Stimulated activated CD4-positive, alpha-beta T cell treated with anti-CD3 and anti-CD28 coated beads, TNF-alpha, amount 100 ng/mL, for 4 hours (primary cell): ENCODE data around the gene SRRM4.

ENCODE experiments used
- DNase-seq, 3 experiments: peaks; one replicate each; pipeline ENCODE4 v3.0.0-alpha.2; 2020; ENCODE audit warnings: low read depth in 3 of 3

SRRM4 gene

DNA sequence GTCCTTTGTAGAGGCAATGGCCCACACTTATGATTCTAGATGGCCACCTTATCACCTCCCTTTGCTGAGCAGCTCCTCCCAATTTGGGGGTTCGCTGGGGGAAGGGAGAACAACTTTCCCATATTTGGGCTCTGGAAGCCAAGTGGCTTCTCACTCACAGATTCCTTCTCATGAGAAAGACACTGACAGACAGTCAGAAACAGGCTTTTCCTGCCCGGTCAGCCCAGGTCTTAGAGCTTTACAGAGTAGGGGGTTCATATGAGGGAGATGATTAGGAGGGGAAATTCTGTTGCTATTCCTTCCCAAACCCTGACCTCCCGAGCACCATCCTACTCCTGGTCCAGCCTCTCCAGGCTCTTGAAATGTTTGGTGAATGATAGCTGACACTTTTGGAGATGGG is 137.3 kb downstream of the SRRM4 start:
- DNase-seq = no peak

DNA sequence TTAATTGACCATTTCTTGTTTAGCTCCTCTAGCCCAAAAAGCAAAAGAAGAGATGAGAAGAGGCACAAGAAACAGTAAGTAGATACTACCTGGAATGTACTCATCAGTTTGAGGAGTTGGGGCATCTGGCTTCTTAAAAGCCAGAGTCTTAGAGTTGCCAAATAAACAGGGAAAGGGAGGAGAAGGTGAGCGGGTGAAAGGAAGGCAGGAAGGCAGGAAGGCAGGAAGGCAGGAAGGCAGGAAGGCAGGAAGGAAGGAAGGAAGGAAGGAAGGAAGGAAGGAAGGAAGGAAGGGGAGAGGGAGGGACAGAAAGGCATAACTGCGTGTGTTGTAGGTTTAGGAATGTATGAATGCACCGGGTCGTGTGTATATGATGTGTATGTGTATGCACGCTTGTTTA is 140.7 kb downstream of the SRRM4 start:
- DNase-seq = no peak

DNA sequence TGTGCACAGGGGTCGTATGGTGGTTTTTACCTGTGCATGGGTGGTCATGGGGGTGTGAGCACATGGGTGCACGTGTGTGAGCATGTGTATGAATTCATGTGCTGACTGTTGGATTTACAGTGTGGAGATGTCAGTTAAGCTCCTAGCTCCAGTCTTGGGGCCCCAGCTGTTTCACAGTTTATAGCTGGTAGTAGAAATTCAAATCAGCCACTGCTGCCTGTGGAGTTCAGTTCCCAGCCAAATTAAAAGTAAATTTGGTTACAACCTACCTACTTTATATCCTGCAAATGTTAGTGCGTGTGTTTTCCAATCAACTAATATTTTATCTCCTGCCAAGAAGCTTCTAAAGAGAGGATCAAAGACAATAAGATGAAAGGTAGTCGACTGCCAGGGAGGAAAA is 141.4 kb downstream of the SRRM4 start:
- DNase-seq = no peak

DNA sequence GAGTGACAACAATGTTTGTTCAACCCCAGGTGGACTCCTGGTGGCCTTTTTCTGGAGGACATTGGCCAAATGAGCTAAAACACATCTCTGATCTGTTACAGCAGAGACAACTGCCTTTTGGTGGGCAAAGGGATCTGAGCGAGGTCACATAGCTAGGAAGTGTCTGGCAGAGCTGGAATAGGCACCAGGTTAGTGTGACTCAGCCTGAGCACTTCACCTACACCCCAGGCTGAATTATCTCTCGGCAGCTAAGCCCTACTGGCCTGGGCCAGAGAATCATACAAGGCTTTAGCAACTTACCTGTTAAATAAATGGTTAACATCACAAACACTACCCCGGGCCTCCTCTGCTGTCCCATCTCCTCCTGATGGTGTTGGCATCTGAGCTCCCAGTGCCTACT is 147.2 kb downstream of the SRRM4 start:
- no peak for DNase-seq

DNA sequence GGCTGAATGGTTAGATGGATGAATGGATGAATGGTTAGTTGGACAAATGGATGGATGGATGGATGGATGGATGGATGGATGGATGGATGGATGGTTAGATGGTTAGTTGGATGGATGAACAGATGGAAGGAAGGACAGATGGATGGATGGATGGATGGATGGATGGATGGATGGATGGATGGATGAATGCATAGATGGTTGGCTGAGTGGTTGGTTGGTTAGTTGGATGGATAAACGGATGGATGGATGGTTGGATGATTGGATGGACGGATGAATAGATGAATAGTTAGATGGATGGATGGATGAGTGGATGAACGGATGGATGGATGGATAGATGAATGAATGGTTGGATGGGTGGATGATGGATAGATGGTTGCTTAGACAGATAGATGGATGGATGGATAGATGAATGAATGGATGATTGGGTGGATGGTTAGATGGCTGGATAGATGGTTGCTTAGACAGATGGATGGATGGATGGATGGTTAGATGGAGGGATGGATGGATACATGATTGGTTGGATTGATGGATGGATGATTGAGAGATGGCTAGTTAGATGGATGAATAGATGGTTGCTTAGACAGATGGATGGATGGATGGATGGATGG is 148.6 kb downstream of the SRRM4 start:
- DNase-seq = no peak

DNA sequence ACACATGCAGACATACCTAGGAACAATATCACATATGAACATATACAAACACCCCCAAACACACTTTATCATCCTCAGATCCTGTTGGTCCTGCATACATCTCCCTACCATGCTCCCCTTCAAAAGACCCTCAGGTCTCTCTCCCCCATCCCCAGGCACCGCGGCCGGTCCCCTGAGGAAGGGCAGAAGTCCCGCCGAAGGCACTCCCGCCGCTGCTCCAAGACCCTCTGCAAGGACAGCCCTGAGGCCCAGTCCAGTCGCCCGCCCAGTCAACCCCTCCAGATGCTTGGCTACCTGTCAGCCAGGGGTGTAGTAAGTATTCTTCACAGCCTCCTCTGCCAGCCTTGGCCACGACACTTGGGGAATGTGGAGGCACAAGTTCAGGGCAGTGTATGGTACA is 149.2 kb downstream of the SRRM4 start:
- no peak for DNase-seq

DNA sequence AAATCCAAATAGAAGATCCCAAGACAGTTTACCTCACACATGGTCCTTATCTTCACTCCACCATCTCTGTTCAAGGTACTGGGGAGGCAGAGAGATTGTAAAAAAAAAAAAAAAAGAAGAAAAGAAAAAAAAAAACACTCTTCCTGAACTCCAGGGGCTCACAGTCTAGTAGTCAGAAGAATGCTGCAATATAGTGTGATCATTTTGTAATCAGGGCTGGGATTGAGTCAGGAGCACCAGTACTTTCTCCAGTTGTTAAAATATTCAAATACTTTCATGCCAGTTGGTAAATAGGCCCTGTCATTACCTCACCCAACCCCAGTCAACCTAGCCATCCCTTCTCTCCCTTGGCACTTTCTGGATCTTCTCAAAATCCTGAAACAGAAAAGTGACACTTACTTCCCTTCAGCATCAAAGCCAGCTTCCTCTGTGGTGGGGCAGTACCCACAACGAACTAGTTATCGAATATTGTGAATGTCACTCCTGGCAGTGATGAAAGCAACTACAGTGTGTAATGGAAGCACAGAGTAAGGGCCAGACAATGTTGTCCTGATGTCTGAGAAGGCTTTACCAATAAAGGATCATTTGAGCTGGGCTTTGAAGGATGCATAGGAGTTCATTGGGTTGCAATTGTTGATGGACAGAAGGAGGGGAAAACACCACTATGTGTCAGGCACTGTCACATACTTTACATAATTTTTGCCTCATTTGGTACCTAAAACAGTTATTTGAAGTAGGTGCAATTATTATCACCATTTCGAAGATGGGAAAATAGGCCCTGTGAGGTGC is 153.1 kb downstream of the SRRM4 start:
- DNase-seq = no peak

DNA sequence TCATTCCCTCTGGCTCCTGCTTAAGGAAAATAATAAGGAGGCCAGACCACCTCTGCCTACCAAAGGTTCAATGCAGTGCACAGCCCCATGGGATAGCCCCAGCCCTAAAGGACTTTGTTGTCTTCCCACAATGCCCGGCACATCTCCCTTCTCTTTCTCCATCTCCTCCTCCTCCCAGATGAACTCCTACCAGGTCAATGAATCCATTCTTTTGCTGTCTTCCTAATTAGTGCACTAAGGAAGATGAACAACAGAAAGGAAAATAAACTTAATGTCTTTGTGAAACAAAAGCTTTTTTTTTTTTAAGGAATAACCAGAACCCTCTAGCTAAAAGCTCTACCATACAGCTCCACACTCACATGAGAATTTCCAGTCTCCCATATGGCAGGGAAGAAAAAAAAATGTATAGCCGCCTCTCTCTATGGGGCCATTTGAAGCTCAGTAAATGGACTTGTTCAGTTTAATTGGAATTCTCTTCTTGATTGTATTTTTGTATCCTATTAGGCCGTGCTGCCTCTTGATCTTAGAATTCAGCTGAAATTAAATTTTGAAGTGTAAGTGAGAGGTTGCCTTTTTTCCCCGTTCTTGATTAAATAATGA is 155.6 kb downstream of the SRRM4 start:
- no peak for DNase-seq

DNA sequence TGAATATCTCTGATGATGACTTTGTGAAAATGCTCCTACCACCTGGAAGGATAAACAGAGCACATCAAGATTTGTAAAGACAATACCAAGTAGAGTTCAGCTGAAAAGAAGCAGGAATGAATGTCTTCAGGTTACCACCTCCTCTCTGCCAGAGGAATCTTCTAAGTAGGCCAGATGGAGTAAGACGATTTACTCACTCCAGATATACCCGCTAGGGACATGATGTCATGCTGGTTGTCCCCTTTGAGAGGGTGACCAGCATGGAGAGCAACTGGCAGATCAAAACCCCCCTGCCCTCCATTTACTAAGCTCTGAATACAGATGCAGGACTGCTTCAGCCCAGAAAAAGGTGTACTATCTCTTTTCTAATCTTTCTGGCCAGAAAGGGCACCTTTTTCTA is 158.1 kb downstream of the SRRM4 start:
- no peak for DNase-seq

DNA sequence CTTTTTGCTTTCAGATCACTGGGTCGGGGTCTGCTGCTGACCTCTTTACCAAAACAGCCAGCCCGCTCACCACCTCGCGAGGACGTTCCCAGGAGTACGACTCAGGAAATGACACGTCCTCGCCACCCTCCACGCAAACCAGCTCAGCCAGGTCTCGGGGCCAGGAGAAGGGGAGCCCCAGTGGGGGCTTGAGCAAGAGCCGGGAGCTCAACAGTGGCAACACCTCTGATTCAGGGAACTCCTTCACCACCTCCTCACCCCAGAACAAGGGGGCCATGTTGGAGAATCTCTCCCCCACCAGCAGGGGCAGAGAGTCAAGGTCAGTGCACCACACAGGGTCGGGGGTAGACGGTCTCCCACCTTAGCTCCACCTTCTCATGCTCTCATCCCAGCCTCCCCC is 164.0 kb downstream of the SRRM4 start:
- no peak for DNase-seq

DNA sequence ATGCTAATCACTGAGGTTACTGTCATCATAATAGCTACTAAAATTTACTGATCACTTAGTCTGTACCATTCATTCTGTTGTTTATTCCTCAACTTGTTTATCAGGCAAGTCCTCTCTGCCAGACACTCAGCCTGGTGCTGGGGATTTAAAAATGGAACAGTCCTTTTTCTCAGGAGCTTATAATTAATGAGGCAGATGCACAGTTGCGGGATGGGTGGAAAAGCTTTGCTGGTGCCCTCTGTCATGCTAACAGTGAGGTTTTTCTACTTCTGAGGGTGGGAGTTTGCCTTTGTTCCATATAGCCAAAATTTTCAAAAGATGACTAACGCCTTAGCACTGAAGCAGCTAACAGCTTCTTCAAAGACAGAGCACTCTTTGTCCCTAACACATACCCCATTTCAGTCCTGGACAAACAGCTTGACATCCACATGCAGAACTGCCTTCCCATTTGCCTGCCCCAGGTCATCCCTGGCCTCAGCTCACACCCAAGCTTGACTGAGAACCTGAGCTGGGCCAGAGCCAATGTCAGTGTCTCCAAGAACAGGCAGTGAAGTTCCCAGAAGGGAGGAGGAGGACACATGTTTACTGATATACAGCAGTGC is 166.6 kb downstream of the SRRM4 start:
- no peak for DNase-seq

DNA sequence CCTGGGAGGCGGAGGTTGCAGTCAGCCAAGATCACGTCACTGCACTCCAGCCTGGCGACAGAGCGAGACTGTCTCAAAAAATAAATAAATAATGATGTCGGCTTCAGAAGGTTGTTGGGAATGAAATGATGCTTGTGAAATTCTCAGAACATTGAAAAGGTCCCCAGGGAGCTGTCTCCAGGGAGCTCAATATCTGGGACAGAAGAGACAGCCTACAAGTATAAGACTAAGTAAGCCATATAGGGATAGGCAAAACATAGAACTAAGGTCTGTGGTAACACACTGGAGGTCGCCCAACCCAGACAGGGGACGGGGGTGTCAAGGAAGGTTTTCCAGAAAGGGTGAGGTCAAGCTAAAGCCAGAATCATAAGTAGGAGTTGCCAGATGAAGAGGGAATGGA is 167.9 kb downstream of the SRRM4 start:
- DNase-seq = no peak

DNA sequence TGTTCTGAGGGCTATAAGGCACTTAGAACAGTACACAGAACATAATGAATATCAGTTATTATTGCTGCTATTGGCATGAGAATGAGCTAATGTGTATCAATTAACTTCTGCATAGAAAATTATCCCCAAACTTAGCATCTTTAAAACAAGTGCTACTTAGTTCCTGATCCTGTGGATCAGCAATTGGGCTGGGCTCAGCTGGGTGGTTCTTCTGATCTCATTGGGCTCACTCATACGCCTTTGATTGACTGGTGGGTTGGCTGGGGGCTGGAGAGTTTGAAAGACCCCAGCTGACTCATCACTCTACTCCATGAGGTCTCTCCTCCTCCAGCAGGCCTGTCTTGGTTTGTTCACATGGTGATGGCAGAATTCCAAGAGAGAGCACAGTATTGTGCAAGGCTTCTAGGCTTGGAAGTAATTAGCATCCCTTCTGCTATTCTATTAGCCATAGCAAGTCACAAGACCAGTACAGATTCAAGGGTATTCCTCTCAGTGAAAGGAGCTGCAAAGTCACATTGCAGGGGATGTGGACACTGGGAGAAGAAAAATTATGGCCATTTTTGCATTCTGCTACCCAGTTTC is 170.2 kb downstream of the SRRM4 start:
- DNase-seq = no peak

DNA sequence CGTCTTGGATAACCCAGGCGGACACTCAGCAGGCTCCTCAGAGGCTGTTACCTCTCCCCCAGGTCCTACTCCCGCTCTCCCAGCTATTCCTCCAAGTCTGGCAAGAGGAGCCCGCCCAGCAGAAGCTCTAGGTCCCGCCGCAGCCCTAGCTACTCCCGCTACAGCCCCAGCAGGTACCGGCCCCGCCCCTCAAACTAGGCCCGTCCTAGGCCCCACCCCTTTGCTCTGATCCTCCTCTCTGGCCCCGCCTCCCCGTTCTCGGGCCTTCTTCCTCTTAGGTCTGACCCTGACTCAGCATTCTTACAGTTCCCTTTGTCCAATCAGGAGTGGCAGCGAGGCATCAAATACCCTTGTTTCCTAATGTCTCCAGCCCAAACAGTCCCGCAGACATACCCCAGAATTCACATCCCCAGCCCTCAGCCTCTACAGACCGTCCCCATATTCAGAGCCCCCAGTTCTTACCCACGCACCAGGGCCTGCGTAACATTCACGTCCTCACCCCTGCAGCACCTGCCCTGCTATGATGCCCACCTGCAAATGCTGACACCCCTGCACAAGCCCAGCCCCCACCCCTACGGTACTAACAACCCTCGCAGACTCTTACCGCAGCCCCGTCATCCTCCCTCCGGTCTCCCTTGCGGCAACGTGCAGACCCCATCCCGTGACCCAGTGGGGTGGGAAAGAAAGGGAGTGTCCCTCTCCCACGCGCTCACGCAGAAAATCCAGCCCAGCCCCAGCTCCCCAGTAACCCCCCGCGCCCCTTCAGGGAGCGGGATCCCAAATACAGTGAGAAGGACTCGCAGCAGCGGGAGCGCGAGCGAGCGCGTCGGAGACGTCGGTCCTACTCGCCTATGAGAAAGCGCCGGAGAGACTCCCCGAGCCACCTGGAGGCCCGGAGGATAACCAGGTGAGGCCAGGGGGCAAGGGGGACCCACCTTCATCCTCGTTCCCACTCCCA is 172.4 kb downstream of the SRRM4 start:
- no peak for DNase-seq

DNA sequence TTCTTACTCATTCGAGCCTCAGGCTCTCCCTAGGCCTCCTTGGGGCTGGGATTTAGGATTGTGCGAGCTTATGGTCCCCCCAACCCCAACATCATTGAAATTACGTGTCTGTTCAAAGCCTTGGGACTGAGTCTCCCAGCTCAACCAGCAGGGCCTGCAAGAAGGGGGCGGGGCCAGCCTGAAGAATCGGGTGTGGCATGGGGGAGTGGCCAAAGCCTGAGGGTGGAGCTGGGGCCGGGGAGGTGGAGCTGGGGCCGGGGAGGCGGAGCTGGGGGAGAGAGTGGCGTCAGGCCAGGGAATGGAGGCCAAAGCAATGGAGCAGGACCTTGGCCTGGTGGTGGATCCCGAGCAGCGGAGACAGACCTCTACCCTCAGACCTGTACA is 173.1 kb downstream of the SRRM4 start:
- no peak for DNase-seq

DNA sequence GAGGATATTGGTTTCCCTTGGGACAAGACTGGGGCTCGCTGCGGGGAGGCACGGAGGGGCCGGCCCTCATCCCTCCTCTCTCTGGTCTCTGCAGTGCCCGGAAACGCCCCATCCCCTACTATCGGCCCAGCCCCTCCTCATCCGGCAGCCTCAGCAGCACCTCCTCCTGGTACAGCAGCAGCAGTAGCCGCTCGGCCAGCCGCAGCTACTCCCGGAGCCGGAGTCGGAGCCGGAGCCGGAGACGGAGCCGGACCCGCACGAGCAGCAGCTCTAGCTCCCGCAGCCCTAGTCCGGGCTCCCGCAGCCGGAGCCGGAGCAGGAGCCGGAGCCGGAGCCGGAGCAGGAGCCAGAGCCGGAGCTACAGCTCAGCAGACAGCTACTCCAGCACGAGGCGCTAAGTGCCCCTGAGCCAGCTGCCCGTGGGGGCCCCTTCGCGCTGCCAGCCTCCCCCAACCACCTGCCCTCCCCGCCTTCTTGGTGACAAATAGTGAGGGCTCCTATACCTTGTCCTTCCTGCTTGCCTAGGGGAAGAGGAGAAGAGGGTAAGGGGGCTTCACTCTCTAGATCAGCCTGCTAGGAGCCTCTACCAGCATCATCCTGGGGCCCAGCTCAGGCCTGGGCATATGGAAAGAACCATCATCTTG is 175.2 kb downstream of the SRRM4 start:
- DNase-seq = no peak

DNA sequence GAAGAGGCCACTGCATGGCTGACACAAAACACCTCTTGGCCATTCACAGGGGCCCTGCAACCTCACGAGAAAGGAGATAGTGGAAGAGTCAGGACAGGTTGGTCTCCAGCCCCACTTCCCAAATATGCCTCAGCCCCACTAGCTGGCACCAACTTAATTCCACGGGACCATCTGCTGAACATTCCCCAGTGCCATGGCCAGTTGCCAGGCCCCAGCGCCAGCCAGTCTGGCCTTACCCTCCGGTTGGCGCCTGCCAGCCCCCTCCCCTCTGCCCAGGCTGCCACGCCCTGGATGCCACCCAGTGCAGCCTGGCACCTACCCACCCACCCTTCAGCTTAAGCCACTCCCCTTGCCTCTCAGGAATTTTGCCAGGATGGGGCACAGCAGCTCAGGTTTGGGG is 176.2 kb downstream of the SRRM4 start:
- no peak for DNase-seq

DNA sequence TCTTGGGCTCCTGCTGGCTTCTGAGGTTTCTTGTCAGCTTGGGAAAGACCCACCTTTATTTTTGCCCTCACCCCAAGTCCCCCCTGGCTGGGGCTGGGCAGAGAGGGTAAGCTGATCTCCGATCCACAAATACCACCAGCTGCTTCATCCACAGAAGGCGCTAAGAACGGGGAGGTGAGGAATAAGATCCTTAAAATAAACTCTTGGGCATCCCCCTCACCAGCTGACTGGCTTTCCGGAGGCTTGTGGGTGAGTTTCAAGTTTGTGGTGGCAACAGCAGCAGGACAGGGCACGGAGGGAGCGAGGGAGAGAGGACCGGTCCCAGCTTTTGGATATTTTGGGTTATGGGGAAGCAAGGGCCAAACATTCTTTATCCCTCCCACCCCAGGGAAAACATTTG is 176.6 kb downstream of the SRRM4 start:
- no peak for DNase-seq

DNA sequence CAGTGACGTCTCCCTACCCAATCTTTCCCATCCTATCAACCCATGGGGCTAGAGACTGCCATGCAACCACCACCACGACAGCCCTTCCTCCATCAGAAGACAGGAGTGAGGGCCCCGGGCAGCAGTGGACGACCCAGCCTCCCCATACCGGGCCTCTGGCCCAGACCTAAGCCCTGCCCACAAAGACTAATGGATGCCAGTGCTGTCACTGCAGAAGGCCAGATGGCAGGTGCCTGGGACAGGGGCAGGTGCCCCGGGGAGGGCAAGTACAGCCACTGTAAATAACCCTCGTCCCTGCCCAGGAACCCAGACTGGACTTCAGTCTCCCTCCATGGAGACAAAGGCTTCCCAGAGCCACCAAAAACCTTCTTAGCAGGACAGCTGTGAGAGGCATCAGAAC is 177.1 kb downstream of the SRRM4 start:
- no peak for DNase-seq

DNA sequence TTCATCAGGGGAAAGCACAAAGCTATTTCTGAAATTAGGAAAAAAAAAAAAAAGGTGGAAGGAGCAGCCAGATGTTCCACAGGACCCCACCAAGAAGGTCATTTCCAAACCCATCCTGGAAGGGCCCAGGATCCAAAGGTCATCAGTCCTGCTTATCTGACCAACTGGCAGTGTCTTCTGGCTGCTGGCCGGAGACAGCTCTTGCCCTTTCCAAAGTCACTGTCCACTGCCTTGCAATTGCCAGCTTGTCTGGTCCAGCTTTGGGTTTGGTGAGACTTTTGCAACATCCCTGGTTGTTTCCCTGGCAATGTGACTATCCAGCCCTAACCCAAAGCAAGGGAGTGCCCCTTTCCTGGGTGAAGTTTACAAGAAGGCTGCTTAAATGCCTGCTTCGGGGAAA is 178.5 kb downstream of the SRRM4 start:
- DNase-seq = no peak

DNA sequence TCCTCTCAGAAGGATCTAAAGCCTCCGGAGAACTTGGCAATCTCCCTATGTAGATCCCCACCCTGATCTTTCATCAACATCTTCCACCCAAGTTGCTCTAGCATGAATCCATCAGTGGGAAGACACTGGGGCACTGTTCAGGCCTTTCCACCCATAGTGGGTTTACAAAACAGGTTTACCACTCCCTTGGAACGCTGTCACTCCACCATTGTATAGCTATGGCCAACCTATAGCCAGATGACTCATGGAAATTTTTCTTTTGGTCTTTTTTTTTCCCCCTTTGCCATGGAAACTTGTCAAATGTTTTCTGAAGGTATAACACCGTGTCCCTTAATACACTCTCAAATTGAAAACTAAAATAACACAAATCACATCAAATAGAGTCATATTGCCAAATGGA is 186.6 kb downstream of the SRRM4 start:
- DNase-seq = no peak
